Right lobe of liver (tissue), 6 donors: ENCODE results near the gene FBXL5. TPM values are rescaled to one million over a fixed set of nuclear protein-coding genes. Genes with fewer than 3 reads are reported as not detected.

Source experiments
- ATAC-seq, 4 donors: fragments of 200-7000 bp; cut with Tn5 transposase; one replicate each; pipeline ENCODE4 v1.9.1; 2020; ENCODE audit warnings: mild to moderate bottlenecking in 4 of 4, moderate library complexity in 4 of 4
- DNase-seq, 3 donors: peaks; one replicate each; pipeline ENCODE4 v3.0.0-alpha.2; 2020
- H3K27ac ChIP-seq, 3 donors: fragments of 200-600 bp; one replicate each; pipeline ENCODE4 v1.8.0; 2022
- H3K27me3 ChIP-seq, 2 donors: fragments of 200-600 bp; one replicate each; pipeline ENCODE4 v1.8.0; 2022
- H3K36me3 ChIP-seq, 4 donors: fragments of 200-600 bp; sonication (generic) in 1 of 4; one replicate each; pipeline versions ENCODE4 v1.5.1 to v1.8.0; 2017 to 2022; ENCODE audit warnings: control low read depth in 1 of 4
- H3K4me1 ChIP-seq, 4 donors: fragments of 200-600 bp; sonication (generic) in 1 of 4; one replicate each; pipeline versions ENCODE4 v1.5.1 to v1.8.0; 2017 to 2022; ENCODE audit warnings: control low read depth in 1 of 4
- H3K4me3 ChIP-seq, 3 donors: fragments of 200-600 bp; one replicate each; pipeline ENCODE4 v1.8.0; 2022
- H3K9me3 ChIP-seq, 4 donors: fragments of 200-600 bp; sonication (generic) in 1 of 4; one replicate each; pipeline versions ENCODE4 v1.5.1 to v1.8.0; 2017 to 2022; ENCODE audit warnings: control low read depth in 1 of 4
- CTCF ChIP-seq, 4 donors: fragments of 200-600 bp in 3 of 4; fragments of 450-650 bp in 1 of 4; IDR thresholded peaks; one replicate each; pipeline versions ENCODE4 v1.5.1 to v1.8.0; 2016 to 2022; ENCODE audit warnings: antibody characterized with exemption in 4 of 4, mild to moderate bottlenecking in 2 of 4
- POLR2A ChIP-seq: fragments of 450-650 bp; IDR thresholded peaks from one replicate; pipeline ENCODE4 v1.6.1; 2017; ENCODE audit warnings: antibody characterized with exemption, mild to moderate bottlenecking
- whole genome bisulfite sequencing: methylation state at CpG from one replicate; pipeline ENCODE4 v1.1.6; 2018; ENCODE audit warnings: low coverage, low lambda C conversion rate; ENCODE audit not compliant: insufficient coverage; ENCODE audit errors: missing lambda C conversion rate; 5-methylcytosine and 5-hydroxymethylcytosine counted together
- intact Hi-C, 2 donors: fragments of 100-400 bp; cut with DNase I; formaldehyde crosslinking; loops; one replicate each; pipeline versions ENCODE4 v1.11.2 to v1.14.1; 2022
- total RNA-seq, 6 experiments: library from RNA; depleted of rRNA in 2 of 6; stranded (reverse); fragments of >200 nt in 2 of 6; fragmentation: NEBNext Ultra II Directional in 3 of 6; extraction: Animal tissue kit (Norgen Biotek cat#: 25700) in 3 of 6; gene quantifications; one replicate each; pipeline versions ENCODE4 v1.1.0 to v1.2.4, GENCODE V29; 2016 to 2023
- donor health status: DM: no; HTN: yes; CAD: no.
- donor health status: DM: no; HTN: no; CAD: no.
- donor health status: DM: no; HTN: no; CAD: no.
- donor health status: DM: no; HTN: yes; CAD: no.
- donor health status: DM: no; HTN: yes; CAD: no.

The FBXL5 gene
- total RNA-seq, 6 experiments from 2014 or later = 38.3 to 59.5 (median 46.8) TPM

- Histone ChIP-seq H3K4me1 (peaks cover 0 to 24% (median 5%) of the 10 kb centered on the region in 4 donors), H3K36me3 (no peaks in the 10 kb centered on the region), H3K27ac (no peak overlapping the region), H3K4me3 (no peak overlapping the region), H3K27me3 (no peaks in the 10 kb centered on the region), H3K9me3 (no peaks in the 10 kb centered on the region)
- ATAC-seq = no peak
- WGBS = 93% methylated on average over 4 of the region's 4 CpGs
- no peak for TF ChIP-seq CTCF (IDR thresholded peaks at IDR 0.05)
- TF ChIP-seq POLR2A = no peak
- intact Hi-C loops = no loop called here
- no peak for DNase-seq
Observed at GRCh38 chr4:15556511-15557092, 98.6 kb downstream of the FBXL5 start.

Other genes with a start within 250 kb of the FBXL5 start
- 1 to 10 TPM in 1 of 6 experiments, under 1 TPM in 5; 0.15 to 1.2 (median 0.27) TPM for gene C1QTNF7, start 227.3 kb downstream of the FBXL5 start, total RNA-seq
- 1 to 10 TPM; 1.7 to 6.5 (median 3.2) TPM for gene CC2D2A, start 185.5 kb downstream of the FBXL5 start, total RNA-seq
- 10 to 100 TPM; 11.8 to 20.9 (median 16.7) TPM for gene FAM200B, start 26.5 kb upstream of the FBXL5 start, total RNA-seq
- 1 to 10 TPM; 2.7 to 5.3 (median 4.3) TPM for gene BST1, start 47.7 kb upstream of the FBXL5 start, total RNA-seq
- gene CD38, start 123.0 kb upstream of the FBXL5 start, total RNA-seq = 1 to 10 TPM in 4 of 6 experiments, under 1 TPM in 2; 0.74 to 8.4 (median 3.3) TPM